ENCODE measurements around the gene CLOCK.

GRCh38 chr4:55469979-55470378 lies 76.7 kb downstream of the CLOCK start:
- TF ChIP-seq, protein P1, sequence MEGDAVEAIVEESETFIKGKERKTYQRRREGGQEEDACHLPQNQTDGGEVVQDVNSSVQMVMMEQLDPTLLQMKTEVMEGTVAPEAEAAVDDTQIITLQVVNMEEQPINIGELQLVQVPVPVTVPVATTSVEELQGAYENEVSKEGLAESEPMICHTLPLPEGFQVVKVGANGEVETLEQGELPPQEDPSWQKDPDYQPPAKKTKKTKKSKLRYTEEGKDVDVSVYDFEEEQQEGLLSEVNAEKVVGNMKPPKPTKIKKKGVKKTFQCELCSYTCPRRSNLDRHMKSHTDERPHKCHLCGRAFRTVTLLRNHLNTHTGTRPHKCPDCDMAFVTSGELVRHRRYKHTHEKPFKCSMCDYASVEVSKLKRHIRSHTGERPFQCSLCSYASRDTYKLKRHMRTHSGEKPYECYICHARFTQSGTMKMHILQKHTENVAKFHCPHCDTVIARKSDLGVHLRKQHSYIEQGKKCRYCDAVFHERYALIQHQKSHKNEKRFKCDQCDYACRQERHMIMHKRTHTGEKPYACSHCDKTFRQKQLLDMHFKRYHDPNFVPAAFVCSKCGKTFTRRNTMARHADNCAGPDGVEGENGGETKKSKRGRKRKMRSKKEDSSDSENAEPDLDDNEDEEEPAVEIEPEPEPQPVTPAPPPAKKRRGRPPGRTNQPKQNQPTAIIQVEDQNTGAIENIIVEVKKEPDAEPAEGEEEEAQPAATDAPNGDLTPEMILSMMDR (conservative IDR thresholded peaks at IDR 0.05; ENCODE audit: low read length): no peak
- TF ChIP-seq EZH2phosphoT487 (IDR thresholded peaks at IDR 0.05; ENCODE audit: borderline replicate concordance): no peak

All from Loucy (cell line).